SK-N-SH (cell line): ENCODE data around the gene DISP2. TPM values are rescaled to one million over a fixed set of nuclear protein-coding genes. Genes with fewer than 3 reads are reported as not detected.

ENCODE experiments used
- CTCF ChIA-PET: fragments of 300-600, 350-600 bp; formaldehyde crosslinking; extraction: SDS; loops from one replicate; lab custom pipeline; 2021; lab: Yijun Ruan, JAX
- POLR2A ChIA-PET: fragments of 350-600 bp; sonication (Branson Sonifier 250); formaldehyde crosslinking; extraction: SDS; loops from one replicate; lab custom pipeline; 2020; ENCODE audit warnings: antibody characterized with exemption, inconsistent platforms; lab: Yijun Ruan, JAX
- DNase-seq: peaks from one replicate; pipeline ENCODE4 v3.0.0; 2012
- H2AFZ ChIP-seq: fragments of 200-600 bp; sonication (generic); 2 replicates; pipeline ENCODE4 v1.8.1; 2016; ENCODE audit warnings: antibody characterized with exemption, mild to moderate bottlenecking, low read depth
- H3F3A ChIP-seq: fragments of 200-600 bp; sonication (generic); replicated peaks from 2 replicates; pipeline ENCODE3; 2016; ENCODE audit warnings: antibody characterized with exemption, mild to moderate bottlenecking; ENCODE audit not compliant: insufficient read depth
- H3K27ac ChIP-seq, 2 experiments: fragments of 200-500 bp in 1 of 2; fragments of 200-600 bp in 1 of 2; sonication (Bioruptor generic) in 1 of 2; sonication (generic), shearing (Covaris generic) in 1 of 2; 2 replicates each; pipeline versions ENCODE4 v1.5.1 to v1.6.1; 2014 to 2016; ENCODE audit warnings: low read depth in 2 of 2, inconsistent platforms in 1 of 2, low read length in 1 of 2, mild to moderate bottlenecking in 1 of 2, mixed read lengths in 1 of 2
- H3K27me3 ChIP-seq: fragments of 200-600 bp; sonication (generic), shearing (Covaris generic); 2 replicates; pipeline ENCODE4 v1.6.1; 2016; ENCODE audit warnings: mixed run types; ENCODE audit not compliant: insufficient read depth
- H3K36me3 ChIP-seq, 2 experiments: fragments of 200-500 bp in 1 of 2; fragments of 200-600 bp in 1 of 2; sonication (Bioruptor generic) in 1 of 2; sonication (generic) in 1 of 2; replicated peaks in 1 of 2; 2 replicates each; pipeline versions ENCODE3 to v1.5.1; 2014 to 2016; ENCODE audit warnings: low read length in 1 of 2, mild to moderate bottlenecking in 1 of 2; ENCODE audit not compliant: insufficient read depth in 2 of 2, control insufficient read depth in 1 of 2
- H3K4me1 ChIP-seq, 2 experiments: fragments of 200-500 bp in 1 of 2; fragments of 200-600 bp in 1 of 2; sonication (Bioruptor generic) in 1 of 2; sonication (generic), shearing (Covaris generic) in 1 of 2; 2 replicates each; pipeline versions ENCODE4 v1.5.1 to v1.6.1; 2014 to 2016; ENCODE audit warnings: low read depth in 1 of 2, low read length in 1 of 2, mixed run types in 1 of 2; ENCODE audit not compliant: insufficient read depth in 2 of 2, control insufficient read depth in 1 of 2
- H3K4me2 ChIP-seq: fragments of 200-600 bp; sonication (generic), shearing (Covaris generic); 2 replicates; pipeline ENCODE4 v1.6.1; 2017; ENCODE audit warnings: mixed run types
- H3K4me3 ChIP-seq, 2 experiments: fragments of 200-500 bp in 1 of 2; fragments of 200-600 bp in 1 of 2; sonication (Bioruptor generic) in 1 of 2; sonication (generic), shearing (Covaris generic) in 1 of 2; 2 replicates each; pipeline versions ENCODE4 v1.5.1 to v1.8.1; 2014 to 2016; ENCODE audit warnings: low read depth in 2 of 2, inconsistent platforms in 1 of 2, low read length in 1 of 2, mild to moderate bottlenecking in 1 of 2, mixed read lengths in 1 of 2, moderate library complexity in 1 of 2
- H3K79me2 ChIP-seq: fragments of 200-600 bp; sonication (generic); 2 replicates; pipeline ENCODE4 v1.8.1; 2017; ENCODE audit warnings: mild to moderate bottlenecking; ENCODE audit not compliant: insufficient read depth
- H3K9ac ChIP-seq: fragments of 200-600 bp; sonication (generic); 2 replicates; pipeline ENCODE4 v1.6.1; 2017; ENCODE audit warnings: mixed run types
- H3K9me2 ChIP-seq: fragments of 200-600 bp; sonication (generic); 2 replicates; pipeline ENCODE4 v1.6.1; 2017; ENCODE audit warnings: mixed run types
- H3K9me3 ChIP-seq: fragments of 200-600 bp; sonication (generic); 2 replicates; pipeline ENCODE4 v1.6.1; 2017; ENCODE audit warnings: mixed run types, mild to moderate bottlenecking, moderate library complexity
- H4K20me1 ChIP-seq: fragments of 200-600 bp; sonication (generic); 2 replicates; pipeline ENCODE4 v1.6.1; 2017; ENCODE audit warnings: mild to moderate bottlenecking, mixed run types; ENCODE audit not compliant: insufficient read depth
- CHD2 ChIP-seq: fragments of 150-350 bp; IDR thresholded peaks from 2 replicates; pipeline ENCODE4 v1.6.1; 2018; ENCODE audit warnings: low read length; ENCODE audit not compliant: partially characterized antibody
- FOSL2 ChIP-seq: IDR thresholded peaks from 2 replicates; pipeline ENCODE4 v1.4.0; 2012; ENCODE audit warnings: low read depth, mild to moderate bottlenecking, moderate library complexity, borderline replicate concordance
- FOXJ3 ChIP-seq: sonication (generic); formaldehyde crosslinking; IDR thresholded peaks from 2 replicates; pipeline ENCODE4 v1.5.1; 2020; ENCODE audit warnings: mild to moderate bottlenecking, missing genetic modification reagents
- FOXM1 ChIP-seq: IDR thresholded peaks from 2 replicates; pipeline ENCODE4 v1.4.0; 2012; ENCODE audit warnings: low read depth, mild to moderate bottlenecking
- GABPA ChIP-seq: IDR thresholded peaks from 2 replicates; pipeline ENCODE4 v1.4.0; 2012; ENCODE audit warnings: low read depth, mild to moderate bottlenecking
- JUND ChIP-seq: IDR thresholded peaks from 2 replicates; pipeline ENCODE4 v1.4.0; 2012
- MXI1 ChIP-seq: IDR thresholded peaks from 2 replicates; pipeline ENCODE4 v1.6.1; 2012; ENCODE audit warnings: mild to moderate bottlenecking, low read depth, low read length, improper control_type of control experiment
- NRF1 ChIP-seq: IDR thresholded peaks from 2 replicates; pipeline ENCODE4 v1.6.1; 2012; ENCODE audit warnings: low read depth, mild to moderate bottlenecking, low read length
- RCOR1 ChIP-seq: fragments of 150-350 bp; IDR thresholded peaks from 2 replicates; pipeline ENCODE4 v1.6.1; 2017; ENCODE audit warnings: antibody characterized with exemption, low read length
- TAF1 ChIP-seq: IDR thresholded peaks from 2 replicates; pipeline ENCODE4 v1.6.1; 2012; ENCODE audit warnings: low read depth, mild to moderate bottlenecking, low read length, moderate library complexity, borderline replicate concordance
- USF1 ChIP-seq: IDR thresholded peaks from 2 replicates; pipeline ENCODE4 v1.4.0; 2012; ENCODE audit warnings: low read depth, borderline replicate concordance
- YY1 ChIP-seq: IDR thresholded peaks from 2 replicates; pipeline ENCODE4 v1.4.0; 2012; ENCODE audit warnings: low read depth, mild to moderate bottlenecking
- WGBS: methylation state at CpG from one replicate; pipeline ENCODE4 v1.1.6; 2017; ENCODE audit warnings: low lambda C conversion rate; 5-methylcytosine and 5-hydroxymethylcytosine counted together
- polyA plus RNA-seq, 3 experiments: library from polyadenylated mRNA; depleted of rRNA; stranded (reverse); fragments of >200 nt; gene quantifications; 2 replicates each; pipeline ENCODE4 v1.2.3, GENCODE V29; 2012
- TF ChIP-seq, protein P1 (sequence below): IDR thresholded peaks from 2 replicates; pipeline ENCODE4 v1.4.0; 2012; ENCODE audit warnings: low read depth
- TF ChIP-seq, protein P2 (sequence below): fragments of 200-600 bp; sonication (generic); IDR thresholded peaks from 2 replicates; pipeline ENCODE4 v1.6.1; 2017; ENCODE audit warnings: antibody characterized with exemption, mild to moderate bottlenecking, moderate library complexity

Gene DISP2
- polyA plus RNA-seq, 1 of the 3 experiments (the other 2 are of a cell fraction), result 0.12 TPM

DNA sequence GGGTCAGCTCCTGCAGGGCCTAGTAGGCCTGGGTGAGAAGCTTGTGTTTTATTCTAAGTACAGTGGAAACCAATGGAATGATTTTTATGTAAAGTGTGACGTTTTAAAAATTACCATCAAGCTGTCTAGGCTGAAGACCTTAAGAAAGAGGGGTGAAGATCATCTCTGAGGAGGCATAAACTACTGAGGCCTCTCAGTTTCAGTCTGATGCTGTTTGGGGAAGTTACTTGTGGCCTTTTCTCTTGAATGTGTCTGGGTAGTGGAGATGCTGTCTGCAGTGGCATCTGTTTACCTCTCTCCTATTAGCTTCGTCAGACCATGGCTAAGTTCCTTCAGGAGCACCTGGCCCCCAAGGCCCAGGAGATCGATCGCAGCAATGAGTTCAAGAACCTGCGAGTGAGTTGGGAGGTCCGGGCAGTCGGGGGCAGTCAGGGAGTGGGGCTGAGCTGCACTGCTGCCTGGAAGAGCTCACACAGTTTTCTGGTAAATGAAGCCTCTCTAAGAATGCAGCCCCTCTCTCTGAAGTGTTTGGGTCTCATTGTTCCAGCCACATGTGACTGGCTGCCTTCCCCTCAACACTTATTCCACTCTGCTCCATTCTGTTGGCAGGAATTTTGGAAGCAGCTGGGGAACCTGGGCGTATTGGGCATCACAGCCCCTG, 49.4 kb downstream of the DISP2 start:
- DNase-seq, result no peak
- no peak overlapping the region for H3K9ac ChIP-seq
- peaks cover 22 to 38% of the 10 kb centered on the region in 2 experiments for H3K36me3 ChIP-seq
- ChIA-PET POLR2A (interaction anchor here (1.0 to 4.5 kb wide), 2 partner anchors 9 to 67 kb away, joined by 3 to 22 read pairs; partner anchors contain the start of gene CCDC9B), CTCF (interaction anchor here (0.6 to 3.6 kb wide), 6 partner anchors 14 to 137 kb away, joined by 3 to 21 read pairs (median 6); no protein-coding TSS in a partner anchor)
- H3K9me2 ChIP-seq, result no peaks in the 10 kb centered on the region
- H2AFZ ChIP-seq, result no peak overlapping the region
- no peaks in the 10 kb centered on the region for H3K9me3 ChIP-seq
- no peaks in the 10 kb centered on the region for H3F3A ChIP-seq
- peaks cover 9 to 13% of the 10 kb centered on the region in 2 experiments; a peak in 1 of 4 replicates for H3K4me1 ChIP-seq
- no peaks in the 10 kb centered on the region for H4K20me1 ChIP-seq
- peak overlapping the region; percentile 97 for H3K4me2 ChIP-seq
- TF ChIP-seq FOSL2, result no peak
- no peak for TF ChIP-seq CHD2
- TF ChIP-seq TAF1, result no peak
- TF ChIP-seq, protein P1, sequence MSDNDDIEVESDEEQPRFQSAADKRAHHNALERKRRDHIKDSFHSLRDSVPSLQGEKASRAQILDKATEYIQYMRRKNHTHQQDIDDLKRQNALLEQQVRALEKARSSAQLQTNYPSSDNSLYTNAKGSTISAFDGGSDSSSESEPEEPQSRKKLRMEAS, result no peak
- TF ChIP-seq MXI1, result no peak
- no peak for TF ChIP-seq YY1
- no peak for TF ChIP-seq GABPA
- TF ChIP-seq RCOR1, result no peak
- TF ChIP-seq USF1, result no peak
- peaks cover 23% of the 10 kb centered on the region for H3K79me2 ChIP-seq
- H3K27ac ChIP-seq, result no peak overlapping the region
- H3K4me3 ChIP-seq, result peak overlapping the region in 1 of 2 experiments; percentile 99; a peak in 1 of 4 replicates
- 76% methylated on average over 4 of the region's 8 CpGs for WGBS
- no peaks in the 10 kb centered on the region for H3K27me3 ChIP-seq

- Histone ChIP-seq H4K20me1 (no peaks in the 10 kb centered on the region), H3K9ac (no peak overlapping the region), H3K9me2 (no peaks in the 10 kb centered on the region), H3K4me1 (peaks cover 9 to 13% of the 10 kb centered on the region in 2 experiments; a peak in 1 of 4 replicates), H3F3A (no peaks in the 10 kb centered on the region), H3K4me2 (no peak overlapping the region), H3K27ac (no peak overlapping the region), H3K4me3 (no peak overlapping the region), H3K9me3 (no peaks in the 10 kb centered on the region), H2AFZ (no peak overlapping the region), H3K36me3 (peaks cover 25 to 52% of the 10 kb centered on the region in 2 experiments), H3K27me3 (no peaks in the 10 kb centered on the region), H3K79me2 (peaks cover 23% of the 10 kb centered on the region)
- CTCF ChIA-PET, result interaction anchor here (1.8 kb wide), 1 partner anchor 12 kb away, joined by 8 read pairs; no protein-coding TSS in a partner anchor
- POLR2A ChIA-PET, result interaction anchor here (0.6 to 1.1 kb wide), 3 partner anchors 108 to 121 kb away, joined by 3 to 5 read pairs (median 4); no protein-coding TSS in a partner anchor
- 84% methylated on average over 3 of the region's 3 CpGs for WGBS
- DNase-seq, result no peak
- TF ChIP-seq FOXM1, result no peak
- no peak for TF ChIP-seq FOSL2
- TF ChIP-seq NRF1, result no peak
- no peak for TF ChIP-seq JUND
- TF ChIP-seq, protein P2, sequence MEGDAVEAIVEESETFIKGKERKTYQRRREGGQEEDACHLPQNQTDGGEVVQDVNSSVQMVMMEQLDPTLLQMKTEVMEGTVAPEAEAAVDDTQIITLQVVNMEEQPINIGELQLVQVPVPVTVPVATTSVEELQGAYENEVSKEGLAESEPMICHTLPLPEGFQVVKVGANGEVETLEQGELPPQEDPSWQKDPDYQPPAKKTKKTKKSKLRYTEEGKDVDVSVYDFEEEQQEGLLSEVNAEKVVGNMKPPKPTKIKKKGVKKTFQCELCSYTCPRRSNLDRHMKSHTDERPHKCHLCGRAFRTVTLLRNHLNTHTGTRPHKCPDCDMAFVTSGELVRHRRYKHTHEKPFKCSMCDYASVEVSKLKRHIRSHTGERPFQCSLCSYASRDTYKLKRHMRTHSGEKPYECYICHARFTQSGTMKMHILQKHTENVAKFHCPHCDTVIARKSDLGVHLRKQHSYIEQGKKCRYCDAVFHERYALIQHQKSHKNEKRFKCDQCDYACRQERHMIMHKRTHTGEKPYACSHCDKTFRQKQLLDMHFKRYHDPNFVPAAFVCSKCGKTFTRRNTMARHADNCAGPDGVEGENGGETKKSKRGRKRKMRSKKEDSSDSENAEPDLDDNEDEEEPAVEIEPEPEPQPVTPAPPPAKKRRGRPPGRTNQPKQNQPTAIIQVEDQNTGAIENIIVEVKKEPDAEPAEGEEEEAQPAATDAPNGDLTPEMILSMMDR, result no peak
- TF ChIP-seq FOXJ3 (CRISPR knock-in tag), result no peak
Measured at GRCh38 chr15:40409366-40409765, 51.3 kb downstream of the DISP2 start.
